ENCODE results near the gene KIR3DL2.
"Not testable (repeated sequence)": the region's sequence is repeated elsewhere in the genome, so short reads cannot be mapped to it uniquely, and the experiment has no call there.

The KIR3DL2 gene

GRCh38 chr19:54902061-54902460 lies 51.8 kb downstream of the KIR3DL2 start (continued):
- TF ChIP-seq CSRNP3 (CRISPR knock-in tag; IDR thresholded peaks at IDR 0.05) (no peak), TOX (CRISPR knock-in tag; IDR thresholded peaks at IDR 0.05; ENCODE audit: borderline replicate concordance) (no peak), ZFP3 (CRISPR knock-in tag; IDR thresholded peaks at IDR 0.05) (no peak), TCF4 (CRISPR knock-in tag; IDR thresholded peaks at IDR 0.05; ENCODE audit: borderline replicate concordance) (no peak), ZNF8 (CRISPR knock-in tag; IDR thresholded peaks at IDR 0.05) (no peak), CREB5 (CRISPR knock-in tag; IDR thresholded peaks at IDR 0.05; ENCODE audit: low read depth) (no peak), ZFP30 (CRISPR knock-in tag; IDR thresholded peaks at IDR 0.05) (no peak)

GRCh38 chr19:54903303-54903702 lies 53.1 kb downstream of the KIR3DL2 start:
- TF ChIP-seq OSR1 (CRISPR knock-in tag; IDR thresholded peaks at IDR 0.05) (no peak), BACH2 (CRISPR knock-in tag; IDR thresholded peaks at IDR 0.05; ENCODE audit: borderline replicate concordance) (no peak), ZC3H10 (CRISPR knock-in tag; IDR thresholded peaks at IDR 0.05) (no peak), GLIS3 (CRISPR knock-in tag; IDR thresholded peaks at IDR 0.05) (no peak), TSHZ2 (CRISPR knock-in tag; IDR thresholded peaks at IDR 0.05) (no peak), POU6F1 (CRISPR knock-in tag; IDR thresholded peaks at IDR 0.05; ENCODE audit: borderline replicate concordance, low read depth) (no peak), CSDC2 (CRISPR knock-in tag; IDR thresholded peaks at IDR 0.05) (no peak), ZNF70 (CRISPR knock-in tag; IDR thresholded peaks at IDR 0.05) (no peak), ISL1 (CRISPR knock-in tag; IDR thresholded peaks at IDR 0.05) (no peak), SNAI2 (CRISPR knock-in tag; IDR thresholded peaks at IDR 0.05) (no peak), PPARA (CRISPR knock-in tag; IDR thresholded peaks at IDR 0.05; ENCODE audit: borderline replicate concordance) (no peak), ZNF565 (CRISPR knock-in tag; conservative IDR thresholded peaks at IDR 0.05; ENCODE audit: low read depth) (no peak), ZNF8 (CRISPR knock-in tag; IDR thresholded peaks at IDR 0.05) (no peak), TCF4 (CRISPR knock-in tag; IDR thresholded peaks at IDR 0.05; ENCODE audit: borderline replicate concordance) (no peak), ZFP3 (CRISPR knock-in tag; IDR thresholded peaks at IDR 0.05) (no peak), ZFP30 (CRISPR knock-in tag; IDR thresholded peaks at IDR 0.05) (no peak)
- no peak for ATAC-seq

- not testable (repeated sequence) for ATAC-seq
Measured at GRCh38 chr19:54904261-54904660, 54.0 kb downstream of the KIR3DL2 start.

- no peak for ATAC-seq
- TF ChIP-seq OSR1 (CRISPR knock-in tag; IDR thresholded peaks at IDR 0.05) (no peak), ARNTL (CRISPR knock-in tag; IDR thresholded peaks at IDR 0.05; ENCODE audit: borderline replicate concordance, low read depth) (no peak), TSHZ2 (CRISPR knock-in tag; IDR thresholded peaks at IDR 0.05) (no peak), CREB5 (CRISPR knock-in tag; IDR thresholded peaks at IDR 0.05; ENCODE audit: low read depth) (no peak), PATZ1 (CRISPR knock-in tag; IDR thresholded peaks at IDR 0.05; ENCODE audit: borderline replicate concordance) (no peak), PPARA (CRISPR knock-in tag; IDR thresholded peaks at IDR 0.05; ENCODE audit: borderline replicate concordance) (no peak), ZNF70 (CRISPR knock-in tag; IDR thresholded peaks at IDR 0.05) (no peak), GLIS3 (CRISPR knock-in tag; IDR thresholded peaks at IDR 0.05) (no peak)
Measured at GRCh38 chr19:54905421-54905802, 55.2 kb downstream of the KIR3DL2 start.
